K562 (cell line): ENCODE measurements around the gene SIAE. TPM values are rescaled to one million over a fixed set of nuclear protein-coding genes. Genes with fewer than 3 reads are reported as not detected.

Experiments used
- MEF2D ChIP-seq: conservative IDR thresholded peaks from 2 replicates; pipeline ENCODE4 v1.6.1; 2016; ENCODE audit warnings: low read depth, missing genetic modification characterization, missing compliant biosample characterization
- POLR3A ChIP-seq: IDR thresholded peaks from 2 replicates; pipeline ENCODE4 v1.6.1; 2011; ENCODE audit warnings: borderline replicate concordance, mild to moderate bottlenecking, moderate library complexity; ENCODE audit not compliant: insufficient read length, insufficient read depth; ENCODE audit errors: extremely low read depth
- ZNF408 ChIP-seq: fragments of 250-450 bp; sonication (Bioruptor Pico); IDR thresholded peaks from 2 replicates; pipeline ENCODE4 v1.4.0; 2020; ENCODE audit warnings: low read depth, mild to moderate bottlenecking, moderate library complexity
- polyA plus RNA-seq, 8 experiments: library from polyadenylated mRNA; depleted of rRNA in 4 of 8; stranded (reverse) in 5 of 8; unstranded in 3 of 8; fragments of >200 nt; fragmentation: Nextera tagmentation in 2 of 8; fragmentation: Illumina TruSeq in 1 of 8; extraction: Ambion mirVana in 2 of 8; extraction: Trizol in 1 of 8; gene quantifications; 2 replicates each; pipeline versions ENCODE4 v1.2.1 to v1.2.3, GENCODE V29; 2011 to 2014; ENCODE audit warnings: inconsistent platforms in 1 of 8, missing spikeins in 1 of 8
- total RNA-seq, 7 experiments: library from RNA; depleted of rRNA in 6 of 7; stranded (reverse); fragments of >200 nt in 6 of 7; fragmentation: Illumina TruSeq in 2 of 7; extraction: Trizol in 2 of 7; gene quantifications; 2 replicates each; pipeline versions ENCODE4 v1.2.1 to v1.2.3, GENCODE V29; 2011 to 2021; ENCODE audit warnings: low replicate concordance in 1 of 7
- TF ChIP-seq, protein P1 (sequence below): fragments of 450-650 bp; IDR thresholded peaks from 2 replicates; pipeline ENCODE4 v1.6.1; 2018; ENCODE audit not compliant: partially characterized antibody
- TF ChIP-seq, protein P2 (sequence below): sonication (generic); formaldehyde crosslinking; IDR thresholded peaks from 2 replicates; pipeline ENCODE4 v1.8.0; 2022; ENCODE audit warnings: mild to moderate bottlenecking, low read depth, missing genetic modification reagents
- TF ChIP-seq, protein P3 (sequence below): fragments of 250-450 bp; sonication (Bioruptor Pico); IDR thresholded peaks from 2 replicates; pipeline ENCODE4 v1.8.0; 2022; ENCODE audit warnings: inconsistent platforms, mild to moderate bottlenecking, moderate library complexity, borderline replicate concordance
- TF ChIP-seq, protein P4 (sequence below): fragments of 450-650 bp; IDR thresholded peaks from 2 replicates; pipeline ENCODE4 v1.6.1; 2016; ENCODE audit warnings: mild to moderate bottlenecking, moderate library complexity

SIAE gene
- total and polyA plus RNA-seq, 9 of the 15 experiments (the other 6 are each of a cell fraction or from before 2014, with no cell fraction given) = 0.89 to 9.6 (median 3.7) TPM

DNA sequence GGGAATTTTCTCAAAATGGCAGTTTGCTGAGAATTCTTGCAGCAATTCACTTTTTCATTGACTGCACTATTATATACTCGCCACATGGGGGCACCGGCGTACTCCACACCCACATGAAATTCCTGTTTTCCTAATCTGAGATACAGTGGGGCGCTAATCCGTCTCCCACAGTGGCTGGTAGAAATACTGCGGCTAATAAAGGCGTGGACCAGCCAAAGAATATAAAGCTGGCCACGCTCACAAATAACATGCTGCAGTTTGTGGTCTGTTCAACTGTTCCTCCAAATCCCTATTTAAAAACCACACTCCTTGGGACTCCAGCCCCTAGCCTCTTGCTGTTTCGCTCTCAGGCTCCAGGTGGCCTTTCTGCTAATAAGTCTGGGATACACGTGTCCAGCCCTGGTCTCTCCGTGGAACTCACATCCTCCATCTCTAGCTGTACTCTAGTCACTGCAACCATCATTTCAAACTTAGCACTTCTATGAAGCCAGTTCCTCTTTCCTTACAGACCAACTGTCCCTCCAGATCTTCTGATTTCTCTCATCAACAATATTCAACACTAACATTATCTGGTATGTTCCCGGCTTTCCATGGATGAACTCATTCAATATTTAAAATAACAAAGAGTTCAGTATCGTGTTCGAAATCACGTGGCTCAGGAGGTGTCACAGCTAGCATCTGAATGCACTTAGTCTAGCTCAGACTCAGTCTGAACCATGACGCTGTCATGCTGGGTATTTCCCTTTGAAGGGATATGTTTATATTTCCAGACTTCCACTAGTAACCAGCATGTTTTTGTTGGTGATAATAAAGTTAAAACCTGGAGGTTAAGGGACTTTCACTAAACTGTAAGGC is 28.9 kb downstream of the SIAE start (continued):
- no peak for TF ChIP-seq POLR3A
- TF ChIP-seq, protein P1, sequence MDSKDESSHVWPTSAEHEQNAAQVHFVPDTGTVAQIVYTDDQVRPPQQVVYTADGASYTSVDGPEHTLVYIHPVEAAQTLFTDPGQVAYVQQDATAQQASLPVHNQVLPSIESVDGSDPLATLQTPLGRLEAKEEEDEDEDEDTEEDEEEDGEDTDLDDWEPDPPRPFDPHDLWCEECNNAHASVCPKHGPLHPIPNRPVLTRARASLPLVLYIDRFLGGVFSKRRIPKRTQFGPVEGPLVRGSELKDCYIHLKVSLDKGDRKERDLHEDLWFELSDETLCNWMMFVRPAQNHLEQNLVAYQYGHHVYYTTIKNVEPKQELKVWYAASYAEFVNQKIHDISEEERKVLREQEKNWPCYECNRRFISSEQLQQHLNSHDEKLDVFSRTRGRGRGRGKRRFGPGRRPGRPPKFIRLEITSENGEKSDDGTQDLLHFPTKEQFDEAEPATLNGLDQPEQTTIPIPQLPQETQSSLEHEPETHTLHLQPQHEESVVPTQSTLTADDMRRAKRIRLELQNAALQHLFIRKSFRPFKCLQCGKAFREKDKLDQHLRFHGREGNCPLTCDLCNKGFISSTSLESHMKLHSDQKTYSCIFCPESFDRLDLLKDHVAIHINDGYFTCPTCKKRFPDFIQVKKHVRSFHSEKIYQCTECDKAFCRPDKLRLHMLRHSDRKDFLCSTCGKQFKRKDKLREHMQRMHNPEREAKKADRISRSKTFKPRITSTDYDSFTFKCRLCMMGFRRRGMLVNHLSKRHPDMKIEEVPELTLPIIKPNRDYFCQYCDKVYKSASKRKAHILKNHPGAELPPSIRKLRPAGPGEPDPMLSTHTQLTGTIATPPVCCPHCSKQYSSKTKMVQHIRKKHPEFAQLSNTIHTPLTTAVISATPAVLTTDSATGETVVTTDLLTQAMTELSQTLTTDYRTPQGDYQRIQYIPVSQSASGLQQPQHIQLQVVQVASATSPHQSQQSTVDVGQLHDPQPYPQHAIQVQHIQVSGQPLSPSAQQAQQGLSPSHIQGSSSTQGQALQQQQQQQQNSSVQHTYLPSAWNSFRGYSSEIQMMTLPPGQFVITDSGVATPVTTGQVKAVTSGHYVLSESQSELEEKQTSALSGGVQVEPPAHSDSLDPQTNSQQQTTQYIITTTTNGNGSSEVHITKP = no peak
- TF ChIP-seq MEF2D (tag) = peak; percentile 11; the same call in 1 of the 2 replicates
- TF ChIP-seq, protein P2, sequence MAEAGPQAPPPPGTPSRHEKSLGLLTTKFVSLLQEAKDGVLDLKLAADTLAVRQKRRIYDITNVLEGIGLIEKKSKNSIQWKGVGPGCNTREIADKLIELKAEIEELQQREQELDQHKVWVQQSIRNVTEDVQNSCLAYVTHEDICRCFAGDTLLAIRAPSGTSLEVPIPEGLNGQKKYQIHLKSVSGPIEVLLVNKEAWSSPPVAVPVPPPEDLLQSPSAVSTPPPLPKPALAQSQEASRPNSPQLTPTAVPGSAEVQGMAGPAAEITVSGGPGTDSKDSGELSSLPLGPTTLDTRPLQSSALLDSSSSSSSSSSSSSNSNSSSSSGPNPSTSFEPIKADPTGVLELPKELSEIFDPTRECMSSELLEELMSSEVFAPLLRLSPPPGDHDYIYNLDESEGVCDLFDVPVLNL (CRISPR knock-in tag) = no peak
- TF ChIP-seq, protein P3, sequence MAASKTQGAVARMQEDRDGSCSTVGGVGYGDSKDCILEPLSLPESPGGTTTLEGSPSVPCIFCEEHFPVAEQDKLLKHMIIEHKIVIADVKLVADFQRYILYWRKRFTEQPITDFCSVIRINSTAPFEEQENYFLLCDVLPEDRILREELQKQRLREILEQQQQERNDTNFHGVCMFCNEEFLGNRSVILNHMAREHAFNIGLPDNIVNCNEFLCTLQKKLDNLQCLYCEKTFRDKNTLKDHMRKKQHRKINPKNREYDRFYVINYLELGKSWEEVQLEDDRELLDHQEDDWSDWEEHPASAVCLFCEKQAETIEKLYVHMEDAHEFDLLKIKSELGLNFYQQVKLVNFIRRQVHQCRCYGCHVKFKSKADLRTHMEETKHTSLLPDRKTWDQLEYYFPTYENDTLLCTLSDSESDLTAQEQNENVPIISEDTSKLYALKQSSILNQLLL (CRISPR knock-in tag) = no peak
- TF ChIP-seq ZNF408 (CRISPR knock-in tag) = no peak
- TF ChIP-seq, protein P4, sequence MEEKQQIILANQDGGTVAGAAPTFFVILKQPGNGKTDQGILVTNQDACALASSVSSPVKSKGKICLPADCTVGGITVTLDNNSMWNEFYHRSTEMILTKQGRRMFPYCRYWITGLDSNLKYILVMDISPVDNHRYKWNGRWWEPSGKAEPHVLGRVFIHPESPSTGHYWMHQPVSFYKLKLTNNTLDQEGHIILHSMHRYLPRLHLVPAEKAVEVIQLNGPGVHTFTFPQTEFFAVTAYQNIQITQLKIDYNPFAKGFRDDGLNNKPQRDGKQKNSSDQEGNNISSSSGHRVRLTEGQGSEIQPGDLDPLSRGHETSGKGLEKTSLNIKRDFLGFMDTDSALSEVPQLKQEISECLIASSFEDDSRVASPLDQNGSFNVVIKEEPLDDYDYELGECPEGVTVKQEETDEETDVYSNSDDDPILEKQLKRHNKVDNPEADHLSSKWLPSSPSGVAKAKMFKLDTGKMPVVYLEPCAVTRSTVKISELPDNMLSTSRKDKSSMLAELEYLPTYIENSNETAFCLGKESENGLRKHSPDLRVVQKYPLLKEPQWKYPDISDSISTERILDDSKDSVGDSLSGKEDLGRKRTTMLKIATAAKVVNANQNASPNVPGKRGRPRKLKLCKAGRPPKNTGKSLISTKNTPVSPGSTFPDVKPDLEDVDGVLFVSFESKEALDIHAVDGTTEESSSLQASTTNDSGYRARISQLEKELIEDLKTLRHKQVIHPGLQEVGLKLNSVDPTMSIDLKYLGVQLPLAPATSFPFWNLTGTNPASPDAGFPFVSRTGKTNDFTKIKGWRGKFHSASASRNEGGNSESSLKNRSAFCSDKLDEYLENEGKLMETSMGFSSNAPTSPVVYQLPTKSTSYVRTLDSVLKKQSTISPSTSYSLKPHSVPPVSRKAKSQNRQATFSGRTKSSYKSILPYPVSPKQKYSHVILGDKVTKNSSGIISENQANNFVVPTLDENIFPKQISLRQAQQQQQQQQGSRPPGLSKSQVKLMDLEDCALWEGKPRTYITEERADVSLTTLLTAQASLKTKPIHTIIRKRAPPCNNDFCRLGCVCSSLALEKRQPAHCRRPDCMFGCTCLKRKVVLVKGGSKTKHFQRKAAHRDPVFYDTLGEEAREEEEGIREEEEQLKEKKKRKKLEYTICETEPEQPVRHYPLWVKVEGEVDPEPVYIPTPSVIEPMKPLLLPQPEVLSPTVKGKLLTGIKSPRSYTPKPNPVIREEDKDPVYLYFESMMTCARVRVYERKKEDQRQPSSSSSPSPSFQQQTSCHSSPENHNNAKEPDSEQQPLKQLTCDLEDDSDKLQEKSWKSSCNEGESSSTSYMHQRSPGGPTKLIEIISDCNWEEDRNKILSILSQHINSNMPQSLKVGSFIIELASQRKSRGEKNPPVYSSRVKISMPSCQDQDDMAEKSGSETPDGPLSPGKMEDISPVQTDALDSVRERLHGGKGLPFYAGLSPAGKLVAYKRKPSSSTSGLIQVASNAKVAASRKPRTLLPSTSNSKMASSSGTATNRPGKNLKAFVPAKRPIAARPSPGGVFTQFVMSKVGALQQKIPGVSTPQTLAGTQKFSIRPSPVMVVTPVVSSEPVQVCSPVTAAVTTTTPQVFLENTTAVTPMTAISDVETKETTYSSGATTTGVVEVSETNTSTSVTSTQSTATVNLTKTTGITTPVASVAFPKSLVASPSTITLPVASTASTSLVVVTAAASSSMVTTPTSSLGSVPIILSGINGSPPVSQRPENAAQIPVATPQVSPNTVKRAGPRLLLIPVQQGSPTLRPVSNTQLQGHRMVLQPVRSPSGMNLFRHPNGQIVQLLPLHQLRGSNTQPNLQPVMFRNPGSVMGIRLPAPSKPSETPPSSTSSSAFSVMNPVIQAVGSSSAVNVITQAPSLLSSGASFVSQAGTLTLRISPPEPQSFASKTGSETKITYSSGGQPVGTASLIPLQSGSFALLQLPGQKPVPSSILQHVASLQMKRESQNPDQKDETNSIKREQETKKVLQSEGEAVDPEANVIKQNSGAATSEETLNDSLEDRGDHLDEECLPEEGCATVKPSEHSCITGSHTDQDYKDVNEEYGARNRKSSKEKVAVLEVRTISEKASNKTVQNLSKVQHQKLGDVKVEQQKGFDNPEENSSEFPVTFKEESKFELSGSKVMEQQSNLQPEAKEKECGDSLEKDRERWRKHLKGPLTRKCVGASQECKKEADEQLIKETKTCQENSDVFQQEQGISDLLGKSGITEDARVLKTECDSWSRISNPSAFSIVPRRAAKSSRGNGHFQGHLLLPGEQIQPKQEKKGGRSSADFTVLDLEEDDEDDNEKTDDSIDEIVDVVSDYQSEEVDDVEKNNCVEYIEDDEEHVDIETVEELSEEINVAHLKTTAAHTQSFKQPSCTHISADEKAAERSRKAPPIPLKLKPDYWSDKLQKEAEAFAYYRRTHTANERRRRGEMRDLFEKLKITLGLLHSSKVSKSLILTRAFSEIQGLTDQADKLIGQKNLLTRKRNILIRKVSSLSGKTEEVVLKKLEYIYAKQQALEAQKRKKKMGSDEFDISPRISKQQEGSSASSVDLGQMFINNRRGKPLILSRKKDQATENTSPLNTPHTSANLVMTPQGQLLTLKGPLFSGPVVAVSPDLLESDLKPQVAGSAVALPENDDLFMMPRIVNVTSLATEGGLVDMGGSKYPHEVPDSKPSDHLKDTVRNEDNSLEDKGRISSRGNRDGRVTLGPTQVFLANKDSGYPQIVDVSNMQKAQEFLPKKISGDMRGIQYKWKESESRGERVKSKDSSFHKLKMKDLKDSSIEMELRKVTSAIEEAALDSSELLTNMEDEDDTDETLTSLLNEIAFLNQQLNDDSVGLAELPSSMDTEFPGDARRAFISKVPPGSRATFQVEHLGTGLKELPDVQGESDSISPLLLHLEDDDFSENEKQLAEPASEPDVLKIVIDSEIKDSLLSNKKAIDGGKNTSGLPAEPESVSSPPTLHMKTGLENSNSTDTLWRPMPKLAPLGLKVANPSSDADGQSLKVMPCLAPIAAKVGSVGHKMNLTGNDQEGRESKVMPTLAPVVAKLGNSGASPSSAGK = peak; percentile 40
